VCaP (cell line): ENCODE results near the gene EREG.
A peak's percentile ranks its signal among the peaks of the same experiment; 100 is the strongest.

ENCODE experiments used
- H3K27ac ChIP-seq: fragments of 450-650 bp; 2 replicates; pipeline ENCODE4 v1.5.1; 2017
- CTCF ChIP-seq: fragments of 450-650 bp; conservative IDR thresholded peaks from 2 replicates; pipeline ENCODE4 v1.5.1; 2017; ENCODE audit warnings: mild to moderate bottlenecking, moderate library complexity

EREG gene

GRCh38 chr4:74364652-74365491, at the start of gene EREG:
Gene EREG (plus strand): TSS chr4:74365145. CDS start chr4:74365309, 164 bp downstream.
- H3K27ac ChIP-seq, result no peak within 1 kb of the TSS
- TF ChIP-seq CTCF, result no peak

- TF ChIP-seq CTCF, result no peak
- no peak overlapping the region for H3K27ac ChIP-seq
Measured at GRCh38 chr4:74315376-74315775, 49.6 kb upstream of the EREG start.

GRCh38 chr4:74316397-74316796, 48.5 kb upstream of the EREG start:
- H3K27ac ChIP-seq, result no peak overlapping the region
- no peak for TF ChIP-seq CTCF

GRCh38 chr4:74317616-74318246, 47.2 kb upstream of the EREG start:
- no peak for TF ChIP-seq CTCF
- H3K27ac ChIP-seq, result no peak overlapping the region

GRCh38 chr4:74318276-74318675, 46.7 kb upstream of the EREG start:
- H3K27ac ChIP-seq, result no peak overlapping the region
- TF ChIP-seq CTCF, result no peak

GRCh38 chr4:74319470-74319869, 45.5 kb upstream of the EREG start:
- no peak for TF ChIP-seq CTCF
- H3K27ac ChIP-seq, result no peak overlapping the region

GRCh38 chr4:74320559-74321118, 44.3 kb upstream of the EREG start:
- peak; percentile 51 for TF ChIP-seq CTCF
- H3K27ac ChIP-seq, result no peak overlapping the region
